Effector memory CD8-positive, alpha-beta T cell (primary cell): ENCODE results near the gene CTAG1B.
"Not testable (repeated sequence)": the region's sequence is repeated elsewhere in the genome, so short reads cannot be mapped to it uniquely, and the experiment has no call there.

Experiments
- ATAC-seq: fragments of 150-1000 bp; cut with Tn5 transposase; replicated peaks from 2 replicates; pipeline ENCODE4 v1.10.0; 2021; ENCODE audit warnings: mild to moderate bottlenecking, moderate library complexity
- DNase-seq, 3 experiments: peaks; one replicate each; pipeline ENCODE4 v3.0.0; 2021
- H3K27ac Mint-ChIP-seq, 2 donors: one replicate each; pipeline ENCODE4 v1.8.0; 2022; ENCODE audit warnings: mild to moderate bottlenecking in 2 of 2, mixed read lengths in 2 of 2, moderate library complexity in 2 of 2
- H3K27me3 Mint-ChIP-seq, 2 donors: one replicate each; pipeline ENCODE4 v1.8.0; 2022; ENCODE audit warnings: mixed read lengths in 2 of 2
- H3K36me3 Mint-ChIP-seq: one replicate; pipeline ENCODE4 v1.8.0; 2022; ENCODE audit warnings: mild to moderate bottlenecking, moderate library complexity, mixed read lengths; ENCODE audit not compliant: insufficient read depth
- H3K4me1 Mint-ChIP-seq, 2 donors: one replicate each; pipeline ENCODE4 v1.8.0; 2022; ENCODE audit warnings: low read depth in 2 of 2, mixed read lengths in 2 of 2
- H3K4me3 Mint-ChIP-seq, 2 donors: one replicate each; pipeline ENCODE4 v1.8.0; 2022; ENCODE audit warnings: mild to moderate bottlenecking in 2 of 2, mixed read lengths in 2 of 2, moderate library complexity in 2 of 2
- H3K9me3 Mint-ChIP-seq, 2 donors: one replicate each; pipeline ENCODE4 v1.8.0; 2022; ENCODE audit warnings: mixed read lengths in 2 of 2
- total RNA-seq, 9 experiments: gene quantifications; one replicate each; lab custom pipeline; 2026; lab: John Stamatoyannopoulos, UW

CTAG1B gene
- total RNA-seq: 0 reads per million in 9 experiments

DNA sequence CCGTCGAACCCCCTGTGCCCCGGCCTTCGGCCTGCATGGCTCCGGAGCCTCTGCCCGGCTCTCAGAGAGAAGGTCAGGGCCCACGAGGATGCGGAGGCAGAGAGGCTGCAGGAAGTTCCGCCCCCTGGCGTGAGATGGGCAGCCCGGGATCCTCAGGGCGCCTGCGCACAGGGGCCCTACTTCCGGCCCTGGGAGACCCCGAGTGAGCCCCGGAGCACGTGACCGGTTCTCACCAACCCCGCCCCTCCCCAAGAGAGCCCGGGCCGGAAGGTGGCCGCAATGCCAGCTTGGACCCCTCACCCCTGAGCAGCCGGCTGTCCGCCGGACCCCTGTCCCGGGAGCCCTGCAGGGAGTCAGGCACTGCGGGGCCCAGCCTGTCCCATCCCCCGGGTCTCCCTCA, at the start of gene CTAG1B:
Gene CTAG1B, minus strand, starts transcription at position 101 of the 400 bp plus-strand sequence. Its CDS starts 64 bp downstream, at position 37.
- not testable (repeated sequence) for H3K36me3 Mint-ChIP-seq, H3K9me3 Mint-ChIP-seq, DNase-seq, H3K27ac Mint-ChIP-seq, H3K27me3 Mint-ChIP-seq, H3K4me1 Mint-ChIP-seq, ATAC-seq, H3K4me3 Mint-ChIP-seq

DNA sequence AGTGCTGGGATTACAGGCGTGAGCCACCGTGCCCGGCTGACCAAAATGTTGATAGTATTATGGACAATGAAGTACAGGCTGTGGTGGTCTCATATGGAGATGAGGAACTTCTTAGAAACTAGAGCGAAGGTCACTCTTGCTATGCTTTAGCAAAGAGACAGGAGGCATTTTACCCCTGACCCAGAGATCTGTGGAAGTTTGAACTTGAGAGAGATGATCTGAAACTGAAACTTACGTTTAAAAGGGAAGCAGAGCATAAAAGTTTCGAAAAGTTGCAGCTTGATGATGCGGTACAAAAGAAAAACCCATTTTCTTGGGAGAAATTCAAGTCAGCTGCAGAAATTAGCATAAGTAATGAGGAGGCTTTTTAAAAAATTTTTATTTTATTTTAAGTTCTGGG, 42.8 kb upstream of the CTAG1B start:
- H3K27ac Mint-ChIP-seq: peak overlapping the region in 1 of 2 donors; percentile 49
- no peaks in the 10 kb centered on the region for H3K27me3 Mint-ChIP-seq
- DNase-seq: no peak
- no peak for ATAC-seq
- H3K4me3 Mint-ChIP-seq: no peak overlapping the region
- no peaks in the 10 kb centered on the region for H3K4me1 Mint-ChIP-seq
- H3K36me3 Mint-ChIP-seq: no peaks in the 10 kb centered on the region
- H3K9me3 Mint-ChIP-seq: no peaks in the 10 kb centered on the region

DNA sequence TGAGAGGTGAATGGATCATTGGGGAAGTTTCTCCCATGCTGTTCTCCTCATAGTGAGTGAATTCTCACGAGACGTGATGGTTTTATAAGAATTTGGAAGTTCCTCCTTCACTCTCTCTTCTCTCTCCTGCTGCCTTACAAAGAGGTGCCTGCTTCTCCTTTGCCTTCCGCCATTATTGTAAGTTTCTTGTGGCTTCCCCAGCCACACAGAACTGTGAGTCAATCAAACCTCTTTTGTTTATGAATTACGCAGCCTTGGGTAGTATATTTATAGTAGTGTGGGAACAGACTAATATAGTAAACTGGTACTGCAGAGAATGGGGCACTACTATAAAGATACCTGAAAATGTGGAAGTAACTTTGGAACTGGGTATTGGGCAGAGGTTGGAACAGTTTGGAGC, 42.1 kb upstream of the CTAG1B start:
- Mint-ChIP-seq H3K27me3 (no peaks in the 10 kb centered on the region), H3K4me3 (no peak overlapping the region), H3K36me3 (no peaks in the 10 kb centered on the region), H3K4me1 (no peaks in the 10 kb centered on the region), H3K9me3 (no peaks in the 10 kb centered on the region), H3K27ac (no peak overlapping the region)
- ATAC-seq: no peak
- DNase-seq: no peak

DNA sequence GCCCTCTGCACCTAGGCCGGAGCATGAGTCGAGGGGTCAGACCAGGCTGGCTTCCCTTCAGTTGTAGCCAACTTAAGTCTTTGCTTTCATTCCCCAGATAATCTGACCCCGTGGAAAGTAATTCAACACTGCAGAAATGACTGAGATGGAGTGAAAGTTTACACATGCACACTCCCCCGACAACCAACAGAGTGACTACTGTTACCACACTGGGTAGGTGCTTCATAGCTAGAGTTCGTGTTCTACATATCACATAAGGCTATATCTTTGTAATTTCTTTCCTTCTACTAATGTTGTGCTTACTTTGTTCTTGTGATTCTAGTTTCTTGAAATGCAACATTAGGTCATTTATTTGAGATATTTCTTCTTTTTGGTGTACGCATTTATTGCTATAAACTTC, 41.5 kb upstream of the CTAG1B start:
- H3K9me3 Mint-ChIP-seq: no peaks in the 10 kb centered on the region
- H3K4me1 Mint-ChIP-seq: no peaks in the 10 kb centered on the region
- H3K4me3 Mint-ChIP-seq: no peak overlapping the region
- DNase-seq (no peak), ATAC-seq (no peak)
- no peaks in the 10 kb centered on the region for H3K36me3 Mint-ChIP-seq
- H3K27me3 Mint-ChIP-seq: no peaks in the 10 kb centered on the region
- H3K27ac Mint-ChIP-seq: no peak overlapping the region

DNA sequence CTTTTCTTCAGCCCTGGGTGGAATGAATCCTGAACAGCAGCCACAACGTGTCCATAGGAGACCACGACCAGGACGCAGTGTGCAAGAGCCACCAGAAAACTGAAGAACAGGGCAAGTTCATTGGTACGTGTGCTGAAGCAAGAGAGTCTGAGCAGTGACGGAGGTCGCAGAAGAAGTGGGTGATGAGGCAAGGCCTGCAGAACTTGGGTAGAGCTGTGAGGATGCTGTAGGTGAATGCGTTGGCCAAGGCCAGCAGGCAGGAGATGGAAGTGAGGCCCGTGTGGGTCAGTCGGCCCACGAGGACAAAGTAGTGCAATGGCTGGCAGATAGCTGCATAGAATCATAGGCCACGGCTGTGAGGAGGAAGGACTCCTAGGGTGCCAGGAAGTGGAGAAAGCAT, 39.9 kb upstream of the CTAG1B start:
- no peaks in the 10 kb centered on the region for H3K36me3 Mint-ChIP-seq
- H3K4me1 Mint-ChIP-seq: no peaks in the 10 kb centered on the region
- peak overlapping the region in 1 of 2 donors; percentile 33 for H3K27ac Mint-ChIP-seq
- DNase-seq (no peak), ATAC-seq (no peak)
- no peaks in the 10 kb centered on the region for H3K27me3 Mint-ChIP-seq
- no peaks in the 10 kb centered on the region for H3K9me3 Mint-ChIP-seq
- no peak overlapping the region for H3K4me3 Mint-ChIP-seq

DNA sequence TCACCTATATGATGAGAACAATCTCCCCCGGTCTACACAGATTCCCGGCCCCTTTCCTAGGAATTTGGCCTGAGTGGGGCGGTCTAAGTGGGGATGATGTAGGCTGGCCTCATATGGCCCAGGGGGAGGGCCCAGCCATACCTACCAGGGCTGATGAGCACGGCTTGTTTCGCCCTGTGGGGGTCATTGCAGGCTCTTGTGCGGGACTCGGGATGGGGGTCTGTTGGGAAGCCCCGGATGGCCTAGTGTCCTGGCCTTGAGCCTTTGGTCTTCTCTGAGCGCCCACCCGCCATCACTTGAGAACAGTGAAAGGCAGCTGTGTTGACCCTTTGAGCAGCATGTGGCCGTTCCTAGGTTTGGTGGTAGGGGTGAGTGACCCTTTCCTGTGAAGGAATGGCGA, 39.1 kb upstream of the CTAG1B start:
- DNase-seq (no peak), ATAC-seq (no peak)
- no peaks in the 10 kb centered on the region for H3K9me3 Mint-ChIP-seq
- no peak overlapping the region for H3K4me3 Mint-ChIP-seq
- H3K27ac Mint-ChIP-seq: no peak overlapping the region
- no peaks in the 10 kb centered on the region for H3K27me3 Mint-ChIP-seq
- no peaks in the 10 kb centered on the region for H3K4me1 Mint-ChIP-seq
- no peaks in the 10 kb centered on the region for H3K36me3 Mint-ChIP-seq

DNA sequence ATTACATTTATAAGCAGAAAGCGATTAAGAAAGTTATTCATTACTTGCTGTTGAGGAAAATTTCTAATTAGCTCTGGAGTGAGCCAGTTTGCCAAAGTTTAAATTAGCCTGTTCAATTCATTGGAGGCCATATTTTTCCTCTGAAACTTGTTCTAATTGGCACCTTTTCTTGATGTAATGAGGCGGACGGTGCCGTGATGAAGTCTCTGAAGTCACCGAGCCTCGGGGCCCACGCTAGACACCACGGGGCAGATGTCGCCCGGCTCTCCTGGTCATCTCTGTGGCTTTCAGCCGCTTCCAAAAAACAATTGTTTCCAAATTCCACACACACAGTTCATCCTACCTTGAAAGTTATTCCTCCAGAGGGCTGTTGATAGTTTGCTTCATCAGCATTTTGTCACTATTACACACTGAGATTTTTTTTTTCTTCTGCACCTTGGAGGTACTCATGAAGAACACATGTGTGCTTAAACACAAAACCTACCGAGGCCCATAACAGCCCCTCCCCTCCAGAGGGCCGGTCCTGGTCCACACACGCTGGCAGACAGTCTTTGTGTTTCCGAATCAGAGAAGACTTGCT, 38.2 kb upstream of the CTAG1B start:
- H3K36me3 Mint-ChIP-seq: no peaks in the 10 kb centered on the region
- H3K27me3 Mint-ChIP-seq: no peaks in the 10 kb centered on the region
- H3K9me3 Mint-ChIP-seq: no peaks in the 10 kb centered on the region

DNA sequence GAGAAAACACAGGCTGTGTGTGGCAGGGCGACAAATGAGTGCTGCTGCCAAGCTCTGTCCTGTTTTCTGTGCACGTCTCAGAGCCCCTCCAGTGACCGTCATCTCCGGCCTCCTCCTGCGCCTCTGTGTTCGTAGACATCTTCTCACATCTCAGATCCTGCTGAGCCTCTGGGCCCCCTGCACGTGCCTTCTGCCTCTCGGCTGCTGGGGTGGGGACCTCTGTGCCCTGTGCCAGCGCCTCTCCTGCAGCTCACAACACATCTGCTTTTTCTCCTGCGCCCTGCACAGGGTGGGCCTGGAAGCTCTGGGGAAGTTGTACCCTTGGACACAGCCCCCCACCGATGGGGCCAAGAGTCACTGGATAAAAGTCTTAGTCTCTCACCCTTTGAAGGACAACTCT, 36.7 kb upstream of the CTAG1B start:
- ATAC-seq (no peak), DNase-seq (no peak)
- H3K9me3 Mint-ChIP-seq: no peaks in the 10 kb centered on the region
- H3K27me3 Mint-ChIP-seq: no peaks in the 10 kb centered on the region
- no peaks in the 10 kb centered on the region for H3K4me1 Mint-ChIP-seq
- no peak overlapping the region for H3K4me3 Mint-ChIP-seq
- H3K36me3 Mint-ChIP-seq: no peaks in the 10 kb centered on the region
- H3K27ac Mint-ChIP-seq: no peak overlapping the region

More for the DNA sequence above, 38.2 kb upstream of the CTAG1B start:
- Mint-ChIP-seq H3K27ac (no peak overlapping the region), H3K4me3 (no peak overlapping the region), H3K4me1 (no peaks in the 10 kb centered on the region)
- no peak for ATAC-seq
- no peak for DNase-seq

DNA sequence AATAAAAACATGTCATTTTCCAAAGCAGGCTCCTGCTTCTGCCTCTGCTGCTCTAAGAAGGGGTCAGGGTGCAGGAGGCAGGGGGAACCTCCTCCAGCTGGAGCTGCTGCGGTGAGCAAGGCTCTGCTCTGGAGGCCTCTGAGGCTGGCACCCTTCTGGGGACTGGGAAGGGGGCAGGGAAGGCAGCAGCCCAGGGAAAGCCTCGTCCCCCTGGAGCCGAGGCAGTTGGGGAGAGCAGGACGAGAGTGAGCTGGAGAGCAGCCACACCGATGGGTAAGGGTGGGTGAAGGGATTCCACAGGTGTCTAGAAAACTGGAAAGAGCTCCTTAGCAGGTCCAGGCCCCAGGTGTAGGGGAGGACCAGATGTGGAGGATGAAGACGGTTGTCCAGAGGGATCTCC, 36.3 kb upstream of the CTAG1B start:
- H3K9me3 Mint-ChIP-seq: no peaks in the 10 kb centered on the region
- H3K27me3 Mint-ChIP-seq: no peaks in the 10 kb centered on the region
- H3K36me3 Mint-ChIP-seq: no peaks in the 10 kb centered on the region
- H3K4me3 Mint-ChIP-seq: no peak overlapping the region
- ATAC-seq (no peak), DNase-seq (no peak)
- no peaks in the 10 kb centered on the region for H3K4me1 Mint-ChIP-seq
- no peak overlapping the region for H3K27ac Mint-ChIP-seq

DNA sequence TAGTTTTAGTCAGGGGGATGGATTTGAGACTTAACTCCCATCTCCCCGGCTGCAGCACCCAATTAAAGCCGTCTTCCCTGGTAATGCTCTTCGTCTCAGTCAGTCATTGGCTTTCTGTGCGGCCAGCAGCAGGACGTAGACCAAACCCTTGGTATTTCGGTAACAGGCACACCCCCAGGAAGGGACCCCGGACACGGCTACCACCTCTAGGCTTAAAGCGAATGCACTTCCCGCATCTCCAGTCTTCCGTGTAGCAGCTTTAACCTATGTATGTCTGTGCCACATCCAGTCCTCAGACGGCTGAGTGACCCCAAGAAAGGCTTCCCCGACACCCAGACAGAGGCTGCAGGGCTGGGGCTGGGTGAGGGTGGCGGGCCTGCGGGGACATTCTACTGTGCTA, 35.8 kb upstream of the CTAG1B start:
- Mint-ChIP-seq H3K4me1 (no peaks in the 10 kb centered on the region), H3K27me3 (no peaks in the 10 kb centered on the region), H3K9me3 (no peaks in the 10 kb centered on the region), H3K36me3 (no peaks in the 10 kb centered on the region), H3K4me3 (no peak overlapping the region), H3K27ac (no peak overlapping the region)
- ATAC-seq (no peak), DNase-seq (no peak)

DNA sequence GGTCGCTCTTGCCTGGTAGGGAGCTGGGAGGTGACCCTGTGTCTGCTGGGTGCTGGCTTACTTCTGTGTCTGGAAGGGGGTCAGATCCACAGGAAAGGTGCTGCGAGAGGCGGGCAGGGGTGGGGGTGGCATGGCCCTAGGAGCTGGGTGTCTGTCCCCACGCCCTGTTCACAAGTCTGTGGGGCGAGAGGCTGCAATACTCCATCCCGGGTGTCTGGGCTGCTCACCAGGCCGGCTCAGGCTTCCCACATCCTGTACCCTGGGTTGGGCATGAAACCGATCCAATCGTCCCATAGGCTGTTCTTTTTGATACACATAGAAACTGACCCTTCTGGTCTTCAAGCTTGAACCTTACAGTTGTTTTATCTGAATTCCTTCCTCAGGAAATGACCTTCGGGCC, 35.3 kb upstream of the CTAG1B start:
- H3K4me3 Mint-ChIP-seq: no peak overlapping the region
- no peak for ATAC-seq
- no peaks in the 10 kb centered on the region for H3K36me3 Mint-ChIP-seq
- H3K27me3 Mint-ChIP-seq: no peaks in the 10 kb centered on the region
- H3K4me1 Mint-ChIP-seq: no peaks in the 10 kb centered on the region
- H3K9me3 Mint-ChIP-seq: no peaks in the 10 kb centered on the region
- no peak overlapping the region for H3K27ac Mint-ChIP-seq
- DNase-seq: no peak

DNA sequence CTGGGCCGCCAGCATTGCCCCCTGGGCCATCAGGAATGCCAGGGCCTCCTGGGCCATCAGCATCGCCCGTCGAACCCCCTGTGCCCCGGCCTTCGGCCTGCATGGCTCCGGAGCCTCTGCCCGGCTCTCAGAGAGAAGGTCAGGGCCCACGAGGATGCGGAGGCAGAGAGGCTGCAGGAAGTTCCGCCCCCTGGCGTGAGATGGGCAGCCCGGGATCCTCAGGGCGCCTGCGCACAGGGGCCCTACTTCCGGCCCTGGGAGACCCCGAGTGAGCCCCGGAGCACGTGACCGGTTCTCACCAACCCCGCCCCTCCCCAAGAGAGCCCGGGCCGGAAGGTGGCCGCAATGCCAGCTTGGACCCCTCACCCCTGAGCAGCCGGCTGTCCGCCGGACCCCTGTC, 34.3 kb upstream of the CTAG1B start, which contains the start of gene CTAG2:
Gene CTAG2, minus strand, starts transcription at position 167 of the 400 bp plus-strand sequence. Its CDS starts 64 bp downstream, at position 103.
- H3K4me3 Mint-ChIP-seq, H3K27ac Mint-ChIP-seq, DNase-seq, H3K9me3 Mint-ChIP-seq, H3K36me3 Mint-ChIP-seq, H3K27me3 Mint-ChIP-seq, ATAC-seq, H3K4me1 Mint-ChIP-seq: not testable (repeated sequence)

DNA sequence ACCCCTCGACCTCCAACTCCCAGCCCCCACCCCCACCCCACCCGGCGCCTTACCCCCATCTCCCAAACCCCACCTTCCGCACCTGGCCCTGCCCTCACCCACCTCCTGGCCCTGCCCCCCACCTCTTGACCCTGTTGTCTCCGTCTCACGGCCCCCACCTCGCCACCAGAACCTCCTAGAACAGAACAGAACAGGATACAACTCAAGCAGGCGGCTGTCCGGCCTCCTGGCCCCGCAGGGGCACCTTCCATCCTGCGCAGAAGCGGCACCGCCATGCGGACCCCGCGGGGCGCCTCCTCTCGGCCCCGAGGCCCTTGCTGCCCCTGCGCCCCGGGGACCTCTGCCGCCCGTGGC, 33.9 kb upstream of the CTAG1B start:
- Mint-ChIP-seq H3K27ac (no peak overlapping the region), H3K36me3 (no peaks in the 10 kb centered on the region), H3K4me1 (no peaks in the 10 kb centered on the region), H3K4me3 (no peak overlapping the region), H3K27me3 (no peaks in the 10 kb centered on the region), H3K9me3 (no peaks in the 10 kb centered on the region)
- no peak for ATAC-seq
- DNase-seq: no peak

DNA sequence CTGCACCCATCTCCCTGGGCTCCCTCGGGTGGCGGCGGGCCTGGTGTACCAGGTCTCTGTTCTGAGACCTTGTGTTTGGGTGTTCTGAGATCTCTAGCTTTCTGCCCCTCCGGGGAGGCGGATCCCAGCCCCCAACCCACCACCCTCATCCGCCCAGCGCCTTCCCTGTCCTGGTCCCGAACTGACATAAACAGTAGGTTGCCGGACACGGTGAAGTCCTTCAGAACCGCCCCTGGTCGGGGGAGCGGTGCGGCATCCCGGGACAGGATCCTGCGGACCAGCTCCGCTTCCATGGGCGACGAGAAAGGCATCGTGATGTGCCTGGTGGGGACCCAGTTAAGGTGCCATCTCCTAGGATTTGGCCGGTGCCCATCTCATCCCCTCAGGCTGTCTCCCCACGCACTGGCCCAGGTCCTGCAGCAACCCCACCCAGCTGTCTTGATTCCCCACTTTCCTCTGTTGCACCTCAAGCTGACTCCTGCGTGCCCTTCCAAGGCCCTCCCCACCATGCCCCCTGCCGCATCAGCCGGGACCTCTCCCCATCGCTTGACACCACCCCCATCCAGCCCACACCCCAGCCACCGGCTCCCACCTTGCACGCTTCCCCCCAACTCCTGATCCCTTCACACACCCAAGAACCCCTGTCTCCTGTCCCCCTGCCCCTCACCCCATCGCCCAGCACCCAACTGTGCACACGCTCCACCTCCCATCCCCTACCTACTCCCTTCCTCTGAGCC, 33.4 kb upstream of the CTAG1B start:
- no peaks in the 10 kb centered on the region for H3K9me3 Mint-ChIP-seq

More for the DNA sequence above, 33.4 kb upstream of the CTAG1B start:
- DNase-seq (no peak), ATAC-seq (no peak)
- Mint-ChIP-seq H3K4me3 (no peak overlapping the region), H3K27ac (no peak overlapping the region), H3K27me3 (no peaks in the 10 kb centered on the region), H3K36me3 (no peaks in the 10 kb centered on the region), H3K4me1 (no peaks in the 10 kb centered on the region)
